GM21786 (cell line): Measurements from ENCODE around the gene NCOA4.
"Not testable (repeated sequence)": the region's sequence is repeated elsewhere in the genome, so short reads cannot be mapped to it uniquely, and the experiment has no call there.

ENCODE experiments used
- ATAC-seq: cut with Tn5 transposase; IDR thresholded peaks from one replicate; pipeline ENCODE4 v1.9.1; 2021; ENCODE audit not compliant: unreplicated experiment

The NCOA4 gene

GRCh38 chr10:46052791-46053375, 22.5 kb upstream of the NCOA4 start:
- ATAC-seq, result no peak

- ATAC-seq, result no peak
Measured at GRCh38 chr10:46052057-46052790, 21.8 kb upstream of the NCOA4 start.

- no peak for ATAC-seq
Measured at GRCh38 chr10:46050941-46051623, 20.7 kb upstream of the NCOA4 start.

- not testable (repeated sequence) for ATAC-seq
Measured at GRCh38 chr10:46049497-46049831, 19.0 kb upstream of the NCOA4 start.

- ATAC-seq, result no peak
Measured at GRCh38 chr10:46048152-46048551, 17.7 kb upstream of the NCOA4 start.

GRCh38 chr10:46046261-46046660, 15.8 kb upstream of the NCOA4 start, which contains the start of gene MSMB:
Gene MSMB, minus strand, starts transcription at chr10:46046269. Its CDS starts 32 bp downstream, at chr10:46046237.
- no peak for ATAC-seq

GRCh38 chr10:46042527-46042926, 12.1 kb upstream of the NCOA4 start:
- no peak for ATAC-seq

GRCh38 chr10:46040004-46040403, 9.6 kb upstream of the NCOA4 start:
- ATAC-seq, result no peak

- no peak for ATAC-seq
Measured at GRCh38 chr10:46037107-46037825, 6.8 kb upstream of the NCOA4 start.

- no peak for ATAC-seq
Measured at GRCh38 chr10:46035923-46036849, 5.8 kb upstream of the NCOA4 start.

GRCh38 chr10:46033602-46034011, 3.2 kb upstream of the NCOA4 start:
- no peak for ATAC-seq

GRCh38 chr10:46031648-46032532, 1.5 kb upstream of the NCOA4 start:
- ATAC-seq, result no peak

GRCh38 chr10:46029461-46030030, 877 bp downstream of the NCOA4 start:
- no peak for ATAC-seq

GRCh38 chr10:46028584-46029460, 1.6 kb downstream of the NCOA4 start:
- peak; percentile 44 for ATAC-seq

GRCh38 chr10:46026106-46026505, 4.3 kb downstream of the NCOA4 start:
- ATAC-seq, result no peak

- no peak for ATAC-seq
Measured at GRCh38 chr10:46025406-46025805, 5.0 kb downstream of the NCOA4 start.

- ATAC-seq, result no peak
Measured at GRCh38 chr10:46024948-46025347, 5.5 kb downstream of the NCOA4 start.
